K562 (cell line): ENCODE data around the gene METTL15. TPM values are rescaled to one million over a fixed set of nuclear protein-coding genes. Genes with fewer than 3 reads are reported as not detected.

Experiments
- ATAC-seq: fragments of 200-7000 bp; cut with Tn5 transposase; 3 replicates; pipeline ENCODE4 v1.9.1; 2020; ENCODE audit warnings: moderate library complexity
- BruUV-seq: library from RNA; stranded (reverse); fragments of 400-500 nt; replicated peaks from 2 replicates; lab custom pipeline; 2021; lab: Mats Ljungman, UMichigan
- CTCF ChIA-PET: fragments of 300-600 bp; formaldehyde crosslinking; extraction: SDS; loops from one replicate; lab custom pipeline; 2021; ENCODE audit warnings: low intra/inter-chr PET ratio; lab: Yijun Ruan, JAX
- POLR2A ChIA-PET: fragments of 300-600, 350-650 bp; sonication (Branson Sonifier 250); formaldehyde crosslinking; extraction: SDS; loops from one replicate; lab custom pipeline; 2021; ENCODE audit warnings: antibody characterized with exemption, inconsistent platforms; lab: Yijun Ruan, JAX
- DNase-seq, 4 experiments: peaks; one replicate each; pipeline versions ENCODE4 v3.0.0 to v3.0.0-alpha.2; 2011 to 2018; ENCODE audit warnings: low spot score in 3 of 4, mixed read lengths in 3 of 4; ENCODE audit errors: extremely low read depth in 1 of 4
- FAIRE-seq: peaks from 2 replicates; lab custom pipeline; 2011; peaks lifted over from hg19 to GRCh38; lab: Jason Lieb, UNC
- H2AFZ ChIP-seq: 2 replicates; pipeline ENCODE4 v1.6.0; 2011; ENCODE audit warnings: low read depth, low read length, control low read depth, inconsistent platforms
- H3K27ac ChIP-seq: fragments of 200-600 bp; 3 replicates; pipeline ENCODE4 v1.8.0; 2011; ENCODE audit warnings: low read depth, mild to moderate bottlenecking, control low read depth, inconsistent platforms, low read length, moderate library complexity, mixed read lengths; ENCODE audit errors: extremely low read depth
- H3K27me3 ChIP-seq, 2 experiments: fragments of 300-600 bp in 1 of 2; 2 replicates in 1 of 2; 3 replicates in 1 of 2; pipeline versions ENCODE4 v1.6.0 to v1.8.0; 2011; ENCODE audit warnings: inconsistent platforms in 2 of 2, low read length in 2 of 2, mild to moderate bottlenecking in 1 of 2, mixed read lengths in 1 of 2, moderate library complexity in 1 of 2; ENCODE audit not compliant: control insufficient read depth in 2 of 2, insufficient read depth in 2 of 2
- H3K36me3 ChIP-seq: fragments of 300-600 bp; 3 replicates; pipeline ENCODE4 v1.8.0; 2011; ENCODE audit warnings: mild to moderate bottlenecking, low read length, inconsistent platforms; ENCODE audit not compliant: control insufficient read depth, insufficient read depth
- H3K4me1 ChIP-seq, 2 experiments: fragments of 200-600 bp in 1 of 2; replicated peaks in 1 of 2; 2 replicates in 1 of 2; 3 replicates in 1 of 2; pipeline versions ENCODE4 v1.5.1 to v1.8.0; 2011; ENCODE audit warnings: inconsistent platforms in 2 of 2, low read length in 2 of 2, mild to moderate bottlenecking in 1 of 2, mixed read lengths in 1 of 2, moderate library complexity in 1 of 2; ENCODE audit not compliant: control insufficient read depth in 2 of 2, insufficient read depth in 2 of 2
- H3K4me2 ChIP-seq: 2 replicates; pipeline ENCODE4 v1.6.1; 2011; ENCODE audit warnings: low read length, control low read depth, inconsistent platforms, mixed read lengths; ENCODE audit not compliant: insufficient read depth
- H3K4me3 ChIP-seq: fragments of 200-600 bp; sonication (generic), shearing (Covaris generic); 2 replicates; pipeline ENCODE4 v1.5.1; 2016; ENCODE audit warnings: control low read depth, inconsistent platforms
- H3K79me2 ChIP-seq: fragments of 200-600 bp; 3 replicates; pipeline ENCODE4 v1.8.0; 2011; ENCODE audit warnings: low read length, inconsistent platforms; ENCODE audit not compliant: control insufficient read depth, insufficient read depth
- H3K9ac ChIP-seq, 2 experiments: 2 replicates each; pipeline versions ENCODE4 v1.6.0 to v1.6.1; 2011; ENCODE audit warnings: low read depth in 2 of 2, low read length in 2 of 2, control low read depth in 1 of 2, inconsistent platforms in 1 of 2, mild to moderate bottlenecking in 1 of 2, mixed read lengths in 1 of 2; ENCODE audit not compliant: insufficient read depth in 1 of 2
- H3K9me1 ChIP-seq: one replicate; pipeline ENCODE4 v1.6.0; 2011; ENCODE audit warnings: inconsistent platforms, mild to moderate bottlenecking, low read length, moderate library complexity; ENCODE audit not compliant: control insufficient read depth, insufficient read depth
- H3K9me3 ChIP-seq: replicated peaks from 2 replicates; pipeline ENCODE4 v1.5.1; 2011; ENCODE audit warnings: low read depth, low read length, inconsistent platforms; ENCODE audit not compliant: control insufficient read depth, insufficient read depth
- H4K20me1 ChIP-seq: replicated peaks from 2 replicates; pipeline ENCODE4 v1.6.1; 2011; ENCODE audit warnings: low read length, inconsistent platforms, mixed read lengths; ENCODE audit not compliant: control insufficient read depth, insufficient read depth
- BRF2 ChIP-seq: IDR thresholded peaks from 3 replicates; pipeline ENCODE4 v1.6.1; 2011; ENCODE audit warnings: borderline replicate concordance, mild to moderate bottlenecking; ENCODE audit not compliant: insufficient read length, insufficient read depth
- CTBP1 ChIP-seq: fragments of 450-650 bp; IDR thresholded peaks from 2 replicates; pipeline ENCODE4 v1.6.1; 2016; ENCODE audit warnings: borderline replicate concordance
- GTF2E2 ChIP-seq: fragments of 200-800 bp; sonication (Bioruptor generic); IDR thresholded peaks from 2 replicates; pipeline ENCODE4 v1.6.1; 2016; ENCODE audit warnings: missing genetic modification characterization, missing compliant biosample characterization
- HDAC1 ChIP-seq, 2 experiments: fragments of 450-650 bp; IDR thresholded peaks; 2 replicates each; pipeline ENCODE4 v1.6.1; 2016 to 2017; ENCODE audit warnings: inconsistent platforms in 1 of 2, mild to moderate bottlenecking in 1 of 2, moderate library complexity in 1 of 2
- HIVEP1 ChIP-seq: fragments of 250-450 bp; sonication (Bioruptor Pico); IDR thresholded peaks from 2 replicates; pipeline ENCODE4 v1.4.0; 2020; ENCODE audit warnings: mild to moderate bottlenecking
- KHSRP ChIP-seq: fragments of 450-650 bp; IDR thresholded peaks from 2 replicates; pipeline ENCODE4 v1.6.1; 2017
- MAX ChIP-seq: sonication (generic); formaldehyde crosslinking; IDR thresholded peaks from 2 replicates; pipeline ENCODE4 v1.9.0; 2022; ENCODE audit warnings: mild to moderate bottlenecking, missing genetic modification reagents
- MAZ ChIP-seq, 2 experiments: fragments of 450-650 bp in 1 of 2; sonication (generic) in 1 of 2; formaldehyde crosslinking; IDR thresholded peaks in 1 of 2; conservative IDR thresholded peaks in 1 of 2; 2 replicates each; pipeline versions ENCODE4 v1.4.0 to v1.5.0; 2020; ENCODE audit warnings: mild to moderate bottlenecking in 1 of 2, missing genetic modification reagents in 1 of 2
- NCOA6 ChIP-seq: fragments of 450-650 bp; IDR thresholded peaks from 2 replicates; pipeline ENCODE4 v1.6.1; 2017; ENCODE audit warnings: mild to moderate bottlenecking
- NFRKB ChIP-seq: fragments of 450-650 bp; IDR thresholded peaks from 2 replicates; pipeline ENCODE4 v1.6.1; 2016; ENCODE audit warnings: low read depth
- POLR2G ChIP-seq: fragments of 200-400 bp; formaldehyde crosslinking; IDR thresholded peaks from 2 replicates; pipeline ENCODE4 v1.6.1; 2017; ENCODE audit warnings: low read depth, mild to moderate bottlenecking, antibody characterized with exemption, low read length, moderate library complexity
- REST ChIP-seq, 2 experiments: fragments of 450-650 bp; formaldehyde crosslinking in 1 of 2; IDR thresholded peaks; 2 replicates each; pipeline versions ENCODE4 v1.4.0 to v1.6.1; 2014 to 2020; ENCODE audit warnings: mild to moderate bottlenecking in 2 of 2, borderline replicate concordance in 1 of 2, low read depth in 1 of 2
- SMAD4 ChIP-seq: fragments of 250-450 bp; sonication (Bioruptor Pico); conservative IDR thresholded peaks from 2 replicates; pipeline ENCODE4 v1.8.0; 2021; ENCODE audit warnings: inconsistent platforms, mild to moderate bottlenecking, moderate library complexity
- SREBF1 ChIP-seq: fragments of 150-350 bp; IDR thresholded peaks from 2 replicates; pipeline ENCODE4 v1.6.1; 2014; ENCODE audit warnings: antibody characterized with exemption, low read depth, low read length, borderline replicate concordance
- TCF7 ChIP-seq: sonication (generic); IDR thresholded peaks from 2 replicates; pipeline ENCODE4 v1.6.1; 2016; ENCODE audit warnings: antibody characterized with exemption, borderline replicate concordance
- WGBS: fragments of 100-300 bp; shearing (Covaris generic); methylation state at CpG from one replicate; pipeline ENCODE4 v1.1.6; 2016; ENCODE audit warnings: low coverage, mixed read lengths; ENCODE audit not compliant: insufficient coverage; ENCODE audit errors: missing lambda C conversion rate; 5-methylcytosine and 5-hydroxymethylcytosine counted together
- in situ Hi-C: fragments of 300-500 bp; cut with MboI; formaldehyde crosslinking; loops from 4 replicates; pipeline ENCODE4 v1.15.0; 2018; ENCODE audit warnings: inconsistent platforms, mixed read lengths
- intact Hi-C: fragments of 100-400 bp; cut with micrococcal nuclease; formaldehyde crosslinking; loops from 2 replicates; pipeline ENCODE4 v1.14.2; 2022
- polyA plus RNA-seq, 8 experiments: library from polyadenylated mRNA; depleted of rRNA in 4 of 8; stranded (reverse) in 5 of 8; unstranded in 3 of 8; fragments of >200 nt; fragmentation: Nextera tagmentation in 2 of 8; fragmentation: Illumina TruSeq in 1 of 8; extraction: Ambion mirVana in 2 of 8; extraction: Trizol in 1 of 8; gene quantifications; 2 replicates each; pipeline versions ENCODE4 v1.2.1 to v1.2.3, GENCODE V29; 2011 to 2014; ENCODE audit warnings: inconsistent platforms in 1 of 8, missing spikeins in 1 of 8
- total RNA-seq, 7 experiments: library from RNA; depleted of rRNA in 6 of 7; stranded (reverse); fragments of >200 nt in 6 of 7; fragmentation: Illumina TruSeq in 2 of 7; extraction: Trizol in 2 of 7; gene quantifications; 2 replicates each; pipeline versions ENCODE4 v1.2.1 to v1.2.3, GENCODE V29; 2011 to 2021; ENCODE audit warnings: low replicate concordance in 1 of 7

METTL15 gene
- total and polyA plus RNA-seq, 9 of the 15 experiments (the other 6 are each of a cell fraction or from before 2014, with no cell fraction given) = 10.7 to 21.7 (median 15.9) TPM

GRCh38 chr11:28296426-28296825, 188.2 kb downstream of the METTL15 start:
- WGBS = 96% methylated on average over 2 of the region's 2 CpGs
- H3K9ac ChIP-seq = no peak overlapping the region
- ChIA-PET POLR2A (no interaction called here), CTCF (no interaction called here)
- peaks cover 15% of the 10 kb centered on the region for H3K36me3 ChIP-seq
- no peaks in the 10 kb centered on the region for H3K4me1 ChIP-seq
- no peak overlapping the region for H3K27ac ChIP-seq
- H3K9me1 ChIP-seq = no peaks in the 10 kb centered on the region
- H3K4me3 ChIP-seq = no peak overlapping the region
- no TSS peak for BruUV-seq
- FAIRE-seq (no peak), ATAC-seq (no peak), DNase-seq (no peak)
- in situ Hi-C loops (no loop called here), intact Hi-C loops (no loop called here)
- H3K79me2 ChIP-seq = no peaks in the 10 kb centered on the region
- H3K9me3 ChIP-seq = no peaks in the 10 kb centered on the region
- no peaks in the 10 kb centered on the region for H4K20me1 ChIP-seq
- no peak overlapping the region for H3K4me2 ChIP-seq
- H3K27me3 ChIP-seq = no peaks in the 10 kb centered on the region
- H2AFZ ChIP-seq = no peak overlapping the region
- TF ChIP-seq GTF2E2 (no peak), HIVEP1 (CRISPR knock-in tag) (no peak), MAX (no peak), CTBP1 (no peak), MAZ (CRISPR knock-in tag; conservative IDR thresholded peaks at IDR 0.05 in 1 of 2, IDR thresholded peaks at IDR 0.05 in 1 of 2) (no peak), NFRKB (no peak), SREBF1 (no peak), SMAD4 (no peak), BRF2 (no peak), REST (IDR thresholded peaks at IDR 0.05; ENCODE audit: borderline replicate concordance) (no peak), REST (CRISPR knock-in tag; IDR thresholded peaks at IDR 0.05; ENCODE audit: low read depth) (no peak), KHSRP (no peak), HDAC1 (IDR thresholded peaks at IDR 0.05) (no peak), NCOA6 (no peak), POLR2G (no peak), TCF7 (no peak)
